ENCODE measurements around the gene RAB10.

DNA sequence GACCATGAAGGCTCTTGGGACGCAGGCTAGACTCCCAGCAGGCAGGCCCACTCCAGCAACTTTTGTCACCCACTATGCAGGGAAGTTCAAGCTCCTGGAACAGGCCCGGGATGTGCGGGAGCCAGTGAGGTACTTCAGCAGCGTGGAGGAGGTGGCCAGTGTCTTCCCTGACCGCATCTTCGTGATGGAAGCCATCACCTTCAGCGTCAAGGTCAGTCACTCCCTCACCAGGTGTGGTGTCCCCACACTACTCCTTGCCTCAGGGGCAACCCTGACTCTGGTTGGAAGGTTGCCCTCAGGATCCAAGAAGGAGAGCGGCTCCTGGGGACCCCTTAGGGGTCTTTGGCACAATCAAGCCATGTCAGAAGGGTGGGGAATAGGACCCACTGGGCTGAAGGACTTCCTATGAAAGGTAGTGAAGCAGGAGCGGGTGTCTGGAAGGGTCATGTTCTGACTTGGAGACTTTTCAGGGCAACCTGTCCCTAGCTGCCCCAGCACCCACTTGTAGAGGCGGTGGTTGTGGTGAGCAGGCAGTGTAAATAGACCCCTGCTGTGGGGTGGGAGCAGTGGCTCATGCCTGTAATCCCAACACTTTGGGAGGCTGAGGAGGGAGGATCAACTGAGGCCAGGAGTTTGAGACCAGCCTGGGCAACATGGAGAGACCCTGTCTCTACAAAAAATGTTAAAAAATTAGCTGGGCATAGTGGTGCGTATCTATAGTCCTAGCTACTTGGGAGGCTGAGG, 149.2 kb downstream of the RAB10 start:
- TF ChIP-seq EZH2 (IDR thresholded peaks at IDR 0.05; ENCODE audit: low read depth, unreplicated experiment), result no peak
- TF ChIP-seq, protein P1, sequence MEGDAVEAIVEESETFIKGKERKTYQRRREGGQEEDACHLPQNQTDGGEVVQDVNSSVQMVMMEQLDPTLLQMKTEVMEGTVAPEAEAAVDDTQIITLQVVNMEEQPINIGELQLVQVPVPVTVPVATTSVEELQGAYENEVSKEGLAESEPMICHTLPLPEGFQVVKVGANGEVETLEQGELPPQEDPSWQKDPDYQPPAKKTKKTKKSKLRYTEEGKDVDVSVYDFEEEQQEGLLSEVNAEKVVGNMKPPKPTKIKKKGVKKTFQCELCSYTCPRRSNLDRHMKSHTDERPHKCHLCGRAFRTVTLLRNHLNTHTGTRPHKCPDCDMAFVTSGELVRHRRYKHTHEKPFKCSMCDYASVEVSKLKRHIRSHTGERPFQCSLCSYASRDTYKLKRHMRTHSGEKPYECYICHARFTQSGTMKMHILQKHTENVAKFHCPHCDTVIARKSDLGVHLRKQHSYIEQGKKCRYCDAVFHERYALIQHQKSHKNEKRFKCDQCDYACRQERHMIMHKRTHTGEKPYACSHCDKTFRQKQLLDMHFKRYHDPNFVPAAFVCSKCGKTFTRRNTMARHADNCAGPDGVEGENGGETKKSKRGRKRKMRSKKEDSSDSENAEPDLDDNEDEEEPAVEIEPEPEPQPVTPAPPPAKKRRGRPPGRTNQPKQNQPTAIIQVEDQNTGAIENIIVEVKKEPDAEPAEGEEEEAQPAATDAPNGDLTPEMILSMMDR (conservative IDR thresholded peaks at IDR 0.05; ENCODE audit: low read depth in 2 of 2), result no peak
- no peak for TF ChIP-seq EZH2phosphoT487 (IDR thresholded peaks at IDR 0.05; ENCODE audit: unreplicated experiment)
- no peak for TF ChIP-seq POLR2AphosphoS5 (IDR thresholded peaks at IDR 0.05; ENCODE audit: low read depth)
- TF ChIP-seq, protein P2, sequence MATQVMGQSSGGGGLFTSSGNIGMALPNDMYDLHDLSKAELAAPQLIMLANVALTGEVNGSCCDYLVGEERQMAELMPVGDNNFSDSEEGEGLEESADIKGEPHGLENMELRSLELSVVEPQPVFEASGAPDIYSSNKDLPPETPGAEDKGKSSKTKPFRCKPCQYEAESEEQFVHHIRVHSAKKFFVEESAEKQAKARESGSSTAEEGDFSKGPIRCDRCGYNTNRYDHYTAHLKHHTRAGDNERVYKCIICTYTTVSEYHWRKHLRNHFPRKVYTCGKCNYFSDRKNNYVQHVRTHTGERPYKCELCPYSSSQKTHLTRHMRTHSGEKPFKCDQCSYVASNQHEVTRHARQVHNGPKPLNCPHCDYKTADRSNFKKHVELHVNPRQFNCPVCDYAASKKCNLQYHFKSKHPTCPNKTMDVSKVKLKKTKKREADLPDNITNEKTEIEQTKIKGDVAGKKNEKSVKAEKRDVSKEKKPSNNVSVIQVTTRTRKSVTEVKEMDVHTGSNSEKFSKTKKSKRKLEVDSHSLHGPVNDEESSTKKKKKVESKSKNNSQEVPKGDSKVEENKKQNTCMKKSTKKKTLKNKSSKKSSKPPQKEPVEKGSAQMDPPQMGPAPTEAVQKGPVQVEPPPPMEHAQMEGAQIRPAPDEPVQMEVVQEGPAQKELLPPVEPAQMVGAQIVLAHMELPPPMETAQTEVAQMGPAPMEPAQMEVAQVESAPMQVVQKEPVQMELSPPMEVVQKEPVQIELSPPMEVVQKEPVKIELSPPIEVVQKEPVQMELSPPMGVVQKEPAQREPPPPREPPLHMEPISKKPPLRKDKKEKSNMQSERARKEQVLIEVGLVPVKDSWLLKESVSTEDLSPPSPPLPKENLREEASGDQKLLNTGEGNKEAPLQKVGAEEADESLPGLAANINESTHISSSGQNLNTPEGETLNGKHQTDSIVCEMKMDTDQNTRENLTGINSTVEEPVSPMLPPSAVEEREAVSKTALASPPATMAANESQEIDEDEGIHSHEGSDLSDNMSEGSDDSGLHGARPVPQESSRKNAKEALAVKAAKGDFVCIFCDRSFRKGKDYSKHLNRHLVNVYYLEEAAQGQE (IDR thresholded peaks at IDR 0.05; ENCODE audit: unreplicated experiment), result no peak
- TF ChIP-seq JUNB (IDR thresholded peaks at IDR 0.05; ENCODE audit: unreplicated experiment), result no peak
- no peak for TF ChIP-seq CREB1 (CRISPR knock-in tag; IDR thresholded peaks at IDR 0.05; ENCODE audit: low read depth)
- TF ChIP-seq ZNF331 (CRISPR knock-in tag; IDR thresholded peaks at IDR 0.05; ENCODE audit: low read depth), result no peak

Measured in GM23338 (cell line).